ENCODE results near the gene GGA3.

Gene GGA3

GRCh38 chr17:75194879-75195278 is 66.5 kb downstream of the GGA3 start:
- no peak overlapping the region for H3K4me3 ChIP-seq (ENCODE audit: low read depth, low read length)
- DNase-seq (ENCODE audit: low read depth), result no peak
- no peak for TF ChIP-seq CTCF (IDR thresholded peaks at IDR 0.05; ENCODE audit: low read depth, low read length, missing control alignments)

- H3K4me3 ChIP-seq (ENCODE audit: low read depth, low read length), result no peak overlapping the region
- TF ChIP-seq CTCF (IDR thresholded peaks at IDR 0.05; ENCODE audit: low read depth, low read length, missing control alignments), result no peak
- no peak for DNase-seq (ENCODE audit: low read depth)
Observed at GRCh38 chr17:75191584-75191983, 69.8 kb downstream of the GGA3 start.

- no peak for DNase-seq (ENCODE audit: low read depth)
- no peak overlapping the region for H3K4me3 ChIP-seq (ENCODE audit: low read depth, low read length)
- no peak for TF ChIP-seq CTCF (IDR thresholded peaks at IDR 0.05; ENCODE audit: low read depth, low read length, missing control alignments)
Observed at GRCh38 chr17:75188614-75189013, 72.8 kb downstream of the GGA3 start.

Data from GM12864 (cell line).